Spleen (tissue), 7 donors: ENCODE results near the gene GPT2.

Experiments used
- POLR2A ChIP-seq, 3 donors: fragments of 450-650 bp; IDR thresholded peaks; one replicate each; pipeline ENCODE4 v1.5.1; 2017; ENCODE audit warnings: antibody characterized with exemption in 3 of 3, mild to moderate bottlenecking in 1 of 3
- POLR2AphosphoS5 ChIP-seq, 3 donors: sonication (generic); formaldehyde crosslinking; IDR thresholded peaks; one replicate each; pipeline ENCODE4 v1.5.1; 2017; ENCODE audit warnings: antibody characterized with exemption in 3 of 3
- TF ChIP-seq, protein P1 (sequence below), 11 experiments: fragments of 200-600 bp in 7 of 11; fragments of 450-650 bp in 4 of 11; sonication (generic) in 4 of 11; IDR thresholded peaks in 8 of 11; conservative IDR thresholded peaks in 3 of 11; 1 replicate in 7 of 11; 2 replicates in 4 of 11; pipeline versions ENCODE4 v1.4.0 to v1.8.0; 2016 to 2021; ENCODE audit warnings: antibody characterized with exemption in 11 of 11, inconsistent platforms in 4 of 11, mild to moderate bottlenecking in 1 of 11
- donor health status: DM: no; HTN: no; CAD: no; lungs with moderate emphysema.
- donor health status: DM: no; HTN: no; CAD: no.
- donor health status: DM: no; HTN: no; CAD: no.

DNA sequence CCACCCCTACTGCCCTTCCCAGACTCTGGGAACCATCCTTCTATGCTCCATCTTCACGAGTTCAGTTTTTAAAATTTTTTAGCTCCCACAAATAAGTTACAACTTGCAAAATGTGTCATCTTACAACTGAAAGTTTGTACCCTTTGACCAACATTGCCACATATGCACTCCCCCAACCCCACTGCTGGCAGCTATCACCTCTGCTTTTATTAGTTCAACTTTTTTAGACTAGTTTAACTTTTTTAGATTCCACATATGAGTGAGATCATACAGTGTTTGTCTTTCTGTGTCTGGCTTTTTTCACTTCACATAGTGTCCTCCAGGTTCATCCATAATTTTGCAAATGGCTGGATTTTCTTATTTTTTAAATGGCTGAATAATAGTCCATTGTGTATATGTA is 7.7 kb downstream of the GPT2 start:
- TF ChIP-seq, protein P1, sequence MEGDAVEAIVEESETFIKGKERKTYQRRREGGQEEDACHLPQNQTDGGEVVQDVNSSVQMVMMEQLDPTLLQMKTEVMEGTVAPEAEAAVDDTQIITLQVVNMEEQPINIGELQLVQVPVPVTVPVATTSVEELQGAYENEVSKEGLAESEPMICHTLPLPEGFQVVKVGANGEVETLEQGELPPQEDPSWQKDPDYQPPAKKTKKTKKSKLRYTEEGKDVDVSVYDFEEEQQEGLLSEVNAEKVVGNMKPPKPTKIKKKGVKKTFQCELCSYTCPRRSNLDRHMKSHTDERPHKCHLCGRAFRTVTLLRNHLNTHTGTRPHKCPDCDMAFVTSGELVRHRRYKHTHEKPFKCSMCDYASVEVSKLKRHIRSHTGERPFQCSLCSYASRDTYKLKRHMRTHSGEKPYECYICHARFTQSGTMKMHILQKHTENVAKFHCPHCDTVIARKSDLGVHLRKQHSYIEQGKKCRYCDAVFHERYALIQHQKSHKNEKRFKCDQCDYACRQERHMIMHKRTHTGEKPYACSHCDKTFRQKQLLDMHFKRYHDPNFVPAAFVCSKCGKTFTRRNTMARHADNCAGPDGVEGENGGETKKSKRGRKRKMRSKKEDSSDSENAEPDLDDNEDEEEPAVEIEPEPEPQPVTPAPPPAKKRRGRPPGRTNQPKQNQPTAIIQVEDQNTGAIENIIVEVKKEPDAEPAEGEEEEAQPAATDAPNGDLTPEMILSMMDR (IDR thresholded peaks at IDR 0.05 in 8 of 11, conservative IDR thresholded peaks at IDR 0.05 in 3 of 11): no peak
- no peak for TF ChIP-seq POLR2A (IDR thresholded peaks at IDR 0.05)
- no peak for TF ChIP-seq POLR2AphosphoS5 (IDR thresholded peaks at IDR 0.05)
